ENCODE results near the gene PCDHGA6. TPM values are rescaled to one million over a fixed set of nuclear protein-coding genes. Genes with fewer than 3 reads are reported as not detected.

The PCDHGA6 gene
- total RNA-seq, 3 donors from 2014 or later = 1.6 to 6.7 (median 1.9) TPM

DNA sequence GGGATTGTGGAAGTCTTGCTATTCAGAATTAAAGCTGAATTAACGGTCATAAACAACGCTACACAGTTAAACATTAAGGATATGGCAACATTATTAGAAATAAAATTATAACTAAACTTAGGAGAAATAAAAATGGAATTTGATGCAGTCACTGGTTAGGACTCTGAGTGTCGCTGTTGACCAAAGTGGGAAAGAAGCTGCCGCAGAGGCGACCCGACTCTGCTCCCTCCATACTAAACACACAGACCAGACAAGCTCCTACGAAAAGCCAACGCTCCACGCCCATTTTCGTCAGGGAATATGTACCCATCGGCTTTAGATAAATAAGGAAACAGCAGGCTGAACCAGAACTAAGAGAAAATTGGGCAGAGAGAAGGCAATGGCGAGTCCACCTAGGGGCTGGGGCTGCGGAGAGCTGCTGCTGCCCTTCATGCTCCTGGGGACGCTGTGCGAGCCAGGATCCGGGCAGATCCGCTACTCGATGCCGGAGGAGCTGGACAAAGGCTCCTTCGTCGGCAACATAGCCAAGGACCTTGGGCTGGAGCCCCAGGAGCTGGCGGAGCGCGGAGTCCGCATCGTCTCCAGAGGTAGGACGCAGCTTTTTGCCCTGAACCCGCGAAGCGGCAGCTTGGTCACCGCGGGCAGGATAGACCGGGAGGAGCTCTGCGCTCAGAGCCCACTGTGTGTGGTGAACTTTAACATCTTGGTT lies 9.6 kb upstream of the PCDHGA6 start, which contains the start of gene PCDHGA5:
TSS of gene PCDHGA5 (plus strand) at position 211 of the 709 bp plus-strand sequence. CDS start at position 380, 169 bp downstream.
- no peak for DNase-seq

DNA sequence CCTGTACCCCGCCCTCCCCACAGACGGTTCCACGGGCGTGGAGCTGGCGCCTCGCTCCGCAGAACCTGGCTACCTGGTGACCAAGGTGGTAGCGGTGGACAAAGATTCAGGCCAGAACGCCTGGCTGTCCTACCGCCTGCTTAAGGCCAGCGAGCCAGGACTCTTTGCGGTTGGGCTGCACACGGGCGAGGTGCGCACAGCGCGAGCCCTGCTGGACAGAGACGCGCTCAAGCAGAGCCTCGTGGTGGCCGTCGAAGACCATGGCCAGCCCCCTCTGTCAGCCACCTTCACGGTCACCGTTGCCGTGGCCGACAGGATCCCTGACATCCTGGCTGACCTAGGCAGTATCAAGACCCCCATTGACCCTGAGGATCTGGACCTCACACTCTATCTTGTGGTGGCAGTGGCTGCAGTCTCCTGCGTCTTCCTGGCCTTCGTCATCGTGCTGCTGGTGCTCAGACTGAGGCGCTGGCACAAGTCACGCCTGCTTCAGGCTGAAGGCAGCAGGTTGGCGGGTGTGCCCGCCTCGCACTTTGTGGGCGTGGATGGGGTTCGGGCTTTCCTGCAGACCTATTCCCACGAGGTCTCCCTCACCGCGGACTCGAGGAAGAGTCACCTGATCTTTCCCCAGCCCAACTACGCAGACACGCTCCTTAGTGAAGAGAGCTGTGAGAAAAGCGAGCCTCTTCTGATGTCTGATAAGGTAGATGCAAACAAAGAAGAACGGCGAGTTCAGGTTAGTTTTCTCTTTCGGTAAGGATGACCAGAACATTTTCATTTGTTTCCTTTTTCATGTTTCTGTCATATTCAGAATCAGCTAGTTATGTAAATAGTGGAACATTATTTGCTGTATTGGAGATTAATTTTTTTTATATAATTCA lies 7.4 kb upstream of the PCDHGA6 start:
- intact Hi-C loops (cut with DNase I, micrococcal nuclease) = no loop called here
- Histone ChIP-seq H3K4me3 (no peak overlapping the region), H3K36me3 (ENCODE audit: low read depth) (no peaks in the 10 kb centered on the region), H3K9me3 (peaks cover 72% of the 10 kb centered on the region), H3K4me1 (ENCODE audit: low read depth) (no peaks in the 10 kb centered on the region)
- TF ChIP-seq, protein P1, sequence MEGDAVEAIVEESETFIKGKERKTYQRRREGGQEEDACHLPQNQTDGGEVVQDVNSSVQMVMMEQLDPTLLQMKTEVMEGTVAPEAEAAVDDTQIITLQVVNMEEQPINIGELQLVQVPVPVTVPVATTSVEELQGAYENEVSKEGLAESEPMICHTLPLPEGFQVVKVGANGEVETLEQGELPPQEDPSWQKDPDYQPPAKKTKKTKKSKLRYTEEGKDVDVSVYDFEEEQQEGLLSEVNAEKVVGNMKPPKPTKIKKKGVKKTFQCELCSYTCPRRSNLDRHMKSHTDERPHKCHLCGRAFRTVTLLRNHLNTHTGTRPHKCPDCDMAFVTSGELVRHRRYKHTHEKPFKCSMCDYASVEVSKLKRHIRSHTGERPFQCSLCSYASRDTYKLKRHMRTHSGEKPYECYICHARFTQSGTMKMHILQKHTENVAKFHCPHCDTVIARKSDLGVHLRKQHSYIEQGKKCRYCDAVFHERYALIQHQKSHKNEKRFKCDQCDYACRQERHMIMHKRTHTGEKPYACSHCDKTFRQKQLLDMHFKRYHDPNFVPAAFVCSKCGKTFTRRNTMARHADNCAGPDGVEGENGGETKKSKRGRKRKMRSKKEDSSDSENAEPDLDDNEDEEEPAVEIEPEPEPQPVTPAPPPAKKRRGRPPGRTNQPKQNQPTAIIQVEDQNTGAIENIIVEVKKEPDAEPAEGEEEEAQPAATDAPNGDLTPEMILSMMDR (IDR thresholded peaks at IDR 0.05) = no peak
- no peak for DNase-seq
- ATAC-seq = no peak

More for the DNA sequence above, 9.6 kb upstream of the PCDHGA6 start, which contains the start of gene PCDHGA5:
- ATAC-seq = no peak
- H3K9me3 ChIP-seq = peaks cover 72% of the 10 kb centered on the region
- TF ChIP-seq, protein P1 (IDR thresholded peaks at IDR 0.05) = no peak
- intact Hi-C loops (cut with DNase I, micrococcal nuclease) = no loop called here
- H3K4me1 ChIP-seq (ENCODE audit: low read depth) = no peaks in the 10 kb centered on the region
- H3K36me3 ChIP-seq (ENCODE audit: low read depth) = no peaks in the 10 kb centered on the region
- no peak within 1 kb of the TSS for H3K4me3 ChIP-seq

DNA sequence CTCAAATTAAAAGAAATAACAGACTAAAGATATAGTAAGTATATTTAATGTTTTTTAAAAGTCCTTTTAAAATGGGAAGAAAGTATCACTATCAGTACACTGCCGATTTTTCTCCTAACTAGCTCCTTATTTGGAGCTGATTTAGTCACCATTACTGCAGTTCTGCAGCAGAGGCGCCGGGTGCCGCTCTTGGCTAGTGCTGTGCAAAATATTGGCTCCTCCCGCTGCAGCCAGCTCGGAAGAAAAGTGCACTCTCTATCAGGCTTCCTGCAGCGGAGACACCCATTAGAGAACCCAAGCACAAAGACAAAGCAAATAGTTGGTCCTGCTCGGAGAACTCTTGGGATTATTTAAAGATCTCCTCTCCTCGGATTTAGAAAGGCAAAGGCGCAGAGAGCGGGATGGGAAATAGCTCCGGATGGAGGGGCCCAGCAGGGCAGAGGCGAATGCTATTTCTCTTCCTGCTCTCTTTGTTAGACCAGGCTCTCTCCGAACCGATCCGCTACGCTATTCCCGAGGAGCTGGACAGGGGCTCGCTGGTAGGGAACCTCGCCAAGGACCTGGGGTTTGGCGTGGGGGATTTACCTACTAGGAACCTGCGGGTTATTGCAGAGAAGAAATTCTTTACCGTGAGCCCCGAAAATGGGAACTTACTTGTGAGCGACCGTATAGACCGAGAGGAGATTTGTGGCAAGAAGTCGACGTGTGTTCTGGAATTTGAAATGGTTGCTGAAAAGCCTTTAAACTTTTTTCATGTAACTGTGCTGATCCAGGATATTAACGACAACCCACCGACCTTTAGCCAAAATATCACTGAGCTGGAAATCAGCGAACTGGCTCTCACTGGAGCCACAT lies 3.5 kb upstream of the PCDHGA6 start, which contains the start of gene PCDHGB3:
TSS of gene PCDHGB3 (plus strand) at position 249 of the 855 bp plus-strand sequence. CDS start at position 402, 153 bp downstream.
- no peaks in the 10 kb centered on the region for H3K4me1 ChIP-seq (ENCODE audit: low read depth)
- intact Hi-C loops (cut with DNase I, micrococcal nuclease) = no loop called here
- TF ChIP-seq, protein P1 (IDR thresholded peaks at IDR 0.05) = no peak
- no peak within 1 kb of the TSS for H3K4me3 ChIP-seq
- ATAC-seq (peak; percentile 75), DNase-seq (peak in 2 of 3 donors; percentile 29 to 46)
- H3K9me3 ChIP-seq = peaks cover 85% of the 10 kb centered on the region
- H3K36me3 ChIP-seq (ENCODE audit: low read depth) = no peaks in the 10 kb centered on the region

DNA sequence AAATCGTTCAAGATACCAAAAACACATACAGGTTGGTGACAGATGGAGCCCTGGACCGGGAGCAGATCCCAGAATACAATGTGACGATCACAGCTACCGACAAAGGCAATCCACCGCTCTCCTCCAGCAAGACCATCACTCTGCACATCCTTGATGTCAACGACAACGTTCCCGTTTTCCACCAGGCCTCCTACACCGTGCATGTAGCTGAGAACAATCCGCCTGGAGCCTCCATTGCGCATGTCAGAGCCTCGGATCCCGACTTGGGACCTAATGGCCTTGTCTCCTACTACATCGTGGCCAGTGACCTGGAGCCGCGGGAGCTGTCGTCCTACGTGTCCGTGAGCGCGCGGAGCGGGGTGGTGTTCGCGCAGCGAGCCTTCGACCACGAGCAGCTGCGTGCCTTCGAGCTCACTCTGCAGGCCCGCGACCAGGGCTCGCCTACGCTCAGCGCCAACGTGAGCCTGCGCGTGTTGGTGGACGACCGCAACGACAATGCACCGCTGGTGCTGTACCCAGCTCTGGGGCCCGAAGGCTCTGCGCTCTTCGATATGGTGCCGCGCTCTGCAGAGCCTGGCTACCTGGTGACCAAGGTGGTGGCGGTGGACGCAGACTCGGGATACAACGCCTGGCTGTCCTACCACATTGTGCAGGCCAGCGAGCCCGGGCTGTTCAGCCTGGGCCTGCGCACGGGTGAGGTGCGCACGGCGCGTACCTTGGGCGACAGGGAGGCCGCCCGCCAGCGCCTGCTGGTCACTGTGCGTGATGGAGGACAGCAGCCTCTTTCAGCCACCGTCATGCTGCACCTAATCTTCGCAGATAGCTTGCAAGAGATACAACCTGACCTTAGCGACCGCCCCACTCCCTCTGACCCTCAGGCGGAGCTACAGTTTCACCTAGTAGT lies 1.9 kb upstream of the PCDHGA6 start:
- intact Hi-C loops (cut with DNase I, micrococcal nuclease) = no loop called here
- no peak for ATAC-seq
- no peak overlapping the region for H3K4me3 ChIP-seq
- no peak for DNase-seq
- H3K9me3 ChIP-seq = peaks cover 83% of the 10 kb centered on the region
- no peaks in the 10 kb centered on the region for H3K4me1 ChIP-seq (ENCODE audit: low read depth)
- H3K36me3 ChIP-seq (ENCODE audit: low read depth) = no peaks in the 10 kb centered on the region
- TF ChIP-seq, protein P1 (IDR thresholded peaks at IDR 0.05) = no peak

Measured in mucosa of descending colon (tissue), 3 donors.